Tibial nerve (tissue), 4 donors: ENCODE results near the gene MFN1.

Experiments used
- CTCF ChIP-seq, 5 experiments: fragments of 200-600 bp in 3 of 5; fragments of 450-650 bp in 2 of 5; sonication (generic) in 3 of 5; IDR thresholded peaks; one replicate each; pipeline ENCODE4 v1.5.1; 2016 to 2019; ENCODE audit warnings: antibody characterized with exemption in 5 of 5, mild to moderate bottlenecking in 3 of 5, moderate library complexity in 2 of 5
- EP300 ChIP-seq, 2 donors: sonication (generic); formaldehyde crosslinking; IDR thresholded peaks; one replicate each; pipeline ENCODE4 v1.6.1; 2017; ENCODE audit warnings: antibody characterized with exemption in 2 of 2, mild to moderate bottlenecking in 1 of 2

GRCh38 chr3:179432021-179432420 is 84.5 kb downstream of the MFN1 start:
- TF ChIP-seq CTCF (IDR thresholded peaks at IDR 0.05) (no peak), EP300 (IDR thresholded peaks at IDR 0.05) (peak in 1 of 2 donors; percentile 54)
